CD4-positive, alpha-beta T cell treated with Interleukin-4 for 4 hours (primary cell): Measurements from ENCODE around the gene ATP8B1.

Experiments used
- DNase-seq: peaks from one replicate; pipeline ENCODE4 v3.0.0-alpha.2; 2020

Gene ATP8B1

GRCh38 chr18:57791192-57791591 is 11.9 kb downstream of the ATP8B1 start:
- DNase-seq, result no peak

GRCh38 chr18:57790316-57790715 is 12.8 kb downstream of the ATP8B1 start:
- DNase-seq, result no peak

GRCh38 chr18:57789759-57790158 is 13.4 kb downstream of the ATP8B1 start:
- DNase-seq, result no peak

GRCh38 chr18:57789090-57789489 is 14.0 kb downstream of the ATP8B1 start:
- DNase-seq, result no peak

GRCh38 chr18:57787068-57787685 is 15.9 kb downstream of the ATP8B1 start:
- DNase-seq, result no peak

- DNase-seq, result no peak
Observed at GRCh38 chr18:57785751-57786437, 17.2 kb downstream of the ATP8B1 start.

- DNase-seq, result no peak
Observed at GRCh38 chr18:57784801-57785114, 18.4 kb downstream of the ATP8B1 start.

- no peak for DNase-seq
Observed at GRCh38 chr18:57784034-57784800, 18.9 kb downstream of the ATP8B1 start.

- DNase-seq, result no peak
Observed at GRCh38 chr18:57782049-57782448, 21.1 kb downstream of the ATP8B1 start.

GRCh38 chr18:57780706-57781347 is 22.3 kb downstream of the ATP8B1 start:
- no peak for DNase-seq

GRCh38 chr18:57780318-57780705 is 22.8 kb downstream of the ATP8B1 start:
- no peak for DNase-seq

GRCh38 chr18:57776767-57777166 is 26.3 kb downstream of the ATP8B1 start:
- DNase-seq, result no peak

- DNase-seq, result no peak
Observed at GRCh38 chr18:57776354-57776753, 26.8 kb downstream of the ATP8B1 start.

GRCh38 chr18:57775937-57776336 is 27.2 kb downstream of the ATP8B1 start:
- DNase-seq, result no peak

GRCh38 chr18:57772387-57772799 is 30.7 kb downstream of the ATP8B1 start:
- no peak for DNase-seq

GRCh38 chr18:57771626-57772025 is 31.5 kb downstream of the ATP8B1 start:
- DNase-seq, result no peak

- no peak for DNase-seq
Observed at GRCh38 chr18:57771193-57771592, 31.9 kb downstream of the ATP8B1 start.

GRCh38 chr18:57768537-57769326 is 34.4 kb downstream of the ATP8B1 start:
- DNase-seq, result no peak

GRCh38 chr18:57767259-57768050 is 35.7 kb downstream of the ATP8B1 start:
- DNase-seq, result no peak

- no peak for DNase-seq
Observed at GRCh38 chr18:57764995-57765394, 38.1 kb downstream of the ATP8B1 start.

- no peak for DNase-seq
Observed at GRCh38 chr18:57764087-57764486, 39.0 kb downstream of the ATP8B1 start.

- DNase-seq, result no peak
Observed at GRCh38 chr18:57762686-57763085, 40.4 kb downstream of the ATP8B1 start.
